Right atrium auricular region (tissue), 2 donors: Measurements from ENCODE around the gene DDX4. TPM values are rescaled to one million over a fixed set of nuclear protein-coding genes. Genes with fewer than 3 reads are reported as not detected.
"Not testable (repeated sequence)": the region's sequence is repeated elsewhere in the genome, so short reads cannot be mapped to it uniquely, and the experiment has no call there.

ENCODE experiments used
- DNase-seq: peaks from one replicate; pipeline ENCODE4 v3.0.0-alpha.2; 2019; ENCODE audit warnings: low spot score
- H3K27ac ChIP-seq, 2 donors: fragments of 200-600 bp; sonication (generic); 1 replicate in 1 of 2; 2 replicates in 1 of 2; pipeline ENCODE4 v1.5.1; 2016 to 2019
- H3K27me3 ChIP-seq, 2 donors: fragments of 200-600 bp; sonication (generic); one replicate each; pipeline versions ENCODE4 v1.5.1 to v1.6.0; 2017 to 2019
- H3K36me3 ChIP-seq: fragments of 200-600 bp; sonication (generic); one replicate; pipeline ENCODE4 v1.5.1; 2016
- H3K4me1 ChIP-seq, 2 donors: fragments of 200-600 bp; sonication (generic); one replicate each; pipeline versions ENCODE4 v1.5.1 to v1.6.0; 2017 to 2019
- H3K4me3 ChIP-seq, 2 donors: fragments of 200-600 bp; sonication (generic); 1 replicate in 1 of 2; 2 replicates in 1 of 2; pipeline ENCODE4 v1.5.1; 2017 to 2019; ENCODE audit warnings: mild to moderate bottlenecking in 1 of 2, moderate library complexity in 1 of 2
- H3K9me3 ChIP-seq, 2 donors: fragments of 200-600 bp; sonication (generic); one replicate each; pipeline ENCODE4 v1.5.1; 2019
- total RNA-seq, 2 donors: library from RNA; depleted of rRNA; stranded (reverse); fragments of >200 nt; gene quantifications; one replicate each; pipeline ENCODE4 v1.1.0, GENCODE V29; 2016
- TF ChIP-seq, protein P1 (sequence below), 2 donors: fragments of 200-600 bp; sonication (generic); IDR thresholded peaks; one replicate each; pipeline ENCODE4 v1.5.1; 2019; ENCODE audit warnings: antibody characterized with exemption in 2 of 2

Gene DDX4
- total RNA-seq, 2 donors from 2014 or later = not detected

DNA sequence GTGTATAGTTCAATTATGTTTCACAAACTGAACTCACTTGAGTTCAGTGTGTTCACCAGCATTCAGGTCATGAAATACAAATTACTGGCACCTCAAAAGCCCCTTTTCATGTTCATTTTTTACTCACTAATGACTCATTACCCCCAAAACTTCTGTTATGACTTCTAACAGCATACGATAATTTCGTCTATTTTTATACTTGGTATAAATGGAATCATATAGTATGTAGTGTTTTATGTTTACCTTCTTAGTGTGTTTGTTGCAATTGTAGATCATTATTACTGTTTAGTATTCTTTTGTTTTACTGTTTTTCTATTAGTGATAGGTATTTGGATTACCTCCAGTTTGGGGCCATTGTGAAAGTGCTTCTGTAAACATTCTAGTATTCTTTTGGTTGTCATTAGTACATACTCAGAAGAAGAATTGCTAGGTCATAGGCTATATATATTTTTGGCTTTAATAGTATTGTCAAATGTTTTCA is 33.4 kb downstream of the DDX4 start:
- TF ChIP-seq, protein P1, sequence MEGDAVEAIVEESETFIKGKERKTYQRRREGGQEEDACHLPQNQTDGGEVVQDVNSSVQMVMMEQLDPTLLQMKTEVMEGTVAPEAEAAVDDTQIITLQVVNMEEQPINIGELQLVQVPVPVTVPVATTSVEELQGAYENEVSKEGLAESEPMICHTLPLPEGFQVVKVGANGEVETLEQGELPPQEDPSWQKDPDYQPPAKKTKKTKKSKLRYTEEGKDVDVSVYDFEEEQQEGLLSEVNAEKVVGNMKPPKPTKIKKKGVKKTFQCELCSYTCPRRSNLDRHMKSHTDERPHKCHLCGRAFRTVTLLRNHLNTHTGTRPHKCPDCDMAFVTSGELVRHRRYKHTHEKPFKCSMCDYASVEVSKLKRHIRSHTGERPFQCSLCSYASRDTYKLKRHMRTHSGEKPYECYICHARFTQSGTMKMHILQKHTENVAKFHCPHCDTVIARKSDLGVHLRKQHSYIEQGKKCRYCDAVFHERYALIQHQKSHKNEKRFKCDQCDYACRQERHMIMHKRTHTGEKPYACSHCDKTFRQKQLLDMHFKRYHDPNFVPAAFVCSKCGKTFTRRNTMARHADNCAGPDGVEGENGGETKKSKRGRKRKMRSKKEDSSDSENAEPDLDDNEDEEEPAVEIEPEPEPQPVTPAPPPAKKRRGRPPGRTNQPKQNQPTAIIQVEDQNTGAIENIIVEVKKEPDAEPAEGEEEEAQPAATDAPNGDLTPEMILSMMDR (IDR thresholded peaks at IDR 0.05) = no peak
- H3K9me3 ChIP-seq = no peaks in the 10 kb centered on the region

DNA sequence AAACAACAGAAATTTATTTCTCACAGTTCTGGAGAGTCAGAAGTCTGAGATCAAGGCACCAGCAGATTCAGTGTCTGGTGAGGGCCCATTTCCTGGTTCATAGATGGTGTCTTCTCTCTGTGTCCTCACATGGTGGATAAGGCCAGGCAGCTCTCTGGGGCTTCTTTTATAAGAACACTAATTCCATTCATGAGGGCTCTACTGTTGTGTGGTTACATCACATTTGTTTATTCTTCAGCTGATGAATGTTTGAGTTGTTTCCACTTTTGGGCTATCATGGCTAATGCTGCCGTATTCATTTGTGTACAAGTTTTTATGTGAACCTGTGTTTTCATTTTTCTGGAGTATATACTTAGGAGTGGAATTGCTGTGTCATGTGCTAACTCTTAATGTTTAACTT is 35.2 kb downstream of the DDX4 start:
- H3K27me3 ChIP-seq = no peaks in the 10 kb centered on the region
- H3K9me3 ChIP-seq = no peaks in the 10 kb centered on the region
- no peaks in the 10 kb centered on the region for H3K36me3 ChIP-seq
- H3K4me1 ChIP-seq = no peaks in the 10 kb centered on the region
- DNase-seq = no peak
- TF ChIP-seq, protein P1 (IDR thresholded peaks at IDR 0.05) = no peak
- H3K27ac ChIP-seq = no peak overlapping the region
- no peak overlapping the region for H3K4me3 ChIP-seq

More for the DNA sequence above, 33.4 kb downstream of the DDX4 start:
- Histone ChIP-seq H3K36me3 (no peaks in the 10 kb centered on the region), H3K27ac (no peak overlapping the region), H3K4me1 (no peaks in the 10 kb centered on the region), H3K4me3 (no peak overlapping the region), H3K27me3 (no peaks in the 10 kb centered on the region)
- no peak for DNase-seq

DNA sequence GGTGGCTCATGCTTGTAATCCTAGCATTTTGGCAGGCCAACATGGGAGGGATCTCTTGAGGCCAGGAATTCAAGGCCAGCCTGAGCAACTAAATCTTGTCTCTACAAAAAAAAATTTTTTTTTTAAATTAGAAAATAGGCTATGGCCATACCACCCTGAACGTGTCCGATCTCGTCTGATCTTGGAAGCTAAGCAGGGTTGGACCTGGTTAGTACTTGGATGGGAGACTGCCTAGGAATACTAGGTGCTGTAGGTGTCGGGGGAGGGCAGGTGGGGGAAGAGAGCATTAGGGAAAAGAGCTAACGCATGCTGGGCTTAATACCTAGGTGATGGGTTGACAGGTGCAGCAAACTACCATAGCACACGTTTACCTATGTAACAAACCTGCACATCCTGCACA is 39.5 kb downstream of the DDX4 start:
- H3K27me3 ChIP-seq = no peaks in the 10 kb centered on the region
- H3K36me3 ChIP-seq = no peaks in the 10 kb centered on the region
- no peaks in the 10 kb centered on the region for H3K9me3 ChIP-seq
- H3K4me1 ChIP-seq = no peaks in the 10 kb centered on the region
- no peak overlapping the region for H3K4me3 ChIP-seq
- DNase-seq = no peak
- TF ChIP-seq, protein P1 (IDR thresholded peaks at IDR 0.05) = no peak
- H3K27ac ChIP-seq = no peak overlapping the region

DNA sequence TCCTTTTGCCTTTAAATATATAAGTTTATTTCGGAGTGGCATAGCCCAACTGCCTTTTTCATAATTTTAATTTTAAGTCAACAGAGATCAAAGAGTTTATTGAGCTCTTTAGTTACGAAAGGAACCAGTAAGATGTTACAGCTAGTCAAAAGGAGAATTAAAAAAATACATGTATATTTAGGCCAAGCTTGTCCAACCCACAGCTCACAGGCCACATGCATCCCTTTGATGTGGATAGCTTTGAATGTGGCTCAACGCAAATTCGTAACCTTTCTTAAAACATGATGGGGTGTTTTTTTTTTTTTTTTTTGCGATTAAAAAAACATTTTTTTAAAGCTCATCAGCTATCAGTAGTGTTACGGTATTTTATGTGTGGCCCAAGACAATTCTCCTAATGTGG is 63.1 kb downstream of the DDX4 start:
- Histone ChIP-seq H3K36me3 (no peaks in the 10 kb centered on the region), H3K27ac (no peak overlapping the region), H3K4me3 (no peak overlapping the region), H3K9me3 (no peaks in the 10 kb centered on the region), H3K4me1 (no peaks in the 10 kb centered on the region), H3K27me3 (no peaks in the 10 kb centered on the region)
- TF ChIP-seq, protein P1 (IDR thresholded peaks at IDR 0.05) = no peak
- DNase-seq = no peak

DNA sequence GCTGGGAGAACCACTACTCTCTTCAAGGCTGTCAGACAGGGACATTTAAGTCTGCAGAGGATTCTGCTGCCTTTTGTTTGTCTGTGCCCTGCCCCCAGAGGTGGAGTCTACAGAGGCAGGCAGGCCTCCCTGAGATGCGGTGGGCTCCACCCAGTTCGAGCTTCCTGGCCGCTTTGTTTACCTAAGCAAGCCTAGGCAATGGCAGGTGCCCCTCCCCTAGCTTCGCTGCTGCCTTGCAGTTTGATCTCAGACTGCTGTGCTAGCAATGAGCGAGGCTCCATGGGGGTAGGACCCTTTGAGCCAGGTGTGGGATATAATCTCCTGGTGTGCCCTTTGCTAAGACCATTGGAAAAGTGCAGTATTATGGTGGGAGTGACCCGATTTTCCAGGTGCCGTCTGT is 71.0 kb downstream of the DDX4 start:
- not testable (repeated sequence) for H3K4me1 ChIP-seq, DNase-seq, H3K4me3 ChIP-seq, H3K9me3 ChIP-seq, H3K27ac ChIP-seq, H3K27me3 ChIP-seq, H3K36me3 ChIP-seq

DNA sequence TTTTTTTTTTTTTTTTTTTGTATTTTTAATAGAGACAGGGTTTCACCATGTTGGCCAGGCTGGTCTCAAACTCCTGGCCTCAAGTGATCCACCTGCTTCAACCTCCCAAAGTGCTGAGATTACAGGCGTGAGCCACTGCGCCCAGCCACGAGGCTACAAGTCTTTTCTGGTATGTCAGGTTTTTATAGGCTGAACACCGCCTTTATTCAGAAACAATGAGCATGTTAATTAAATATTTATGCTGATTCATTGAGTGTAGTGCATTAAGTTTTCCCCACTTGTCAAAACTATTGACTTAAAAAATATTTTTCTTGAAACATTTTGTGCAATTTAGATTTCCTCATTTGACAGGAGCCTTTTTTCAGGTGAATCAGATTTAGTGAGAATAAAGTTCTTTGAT is 78.1 kb downstream of the DDX4 start:
- H3K27ac ChIP-seq, H3K36me3 ChIP-seq, H3K27me3 ChIP-seq, DNase-seq, H3K4me3 ChIP-seq, H3K4me1 ChIP-seq, H3K9me3 ChIP-seq: not testable (repeated sequence)

DNA sequence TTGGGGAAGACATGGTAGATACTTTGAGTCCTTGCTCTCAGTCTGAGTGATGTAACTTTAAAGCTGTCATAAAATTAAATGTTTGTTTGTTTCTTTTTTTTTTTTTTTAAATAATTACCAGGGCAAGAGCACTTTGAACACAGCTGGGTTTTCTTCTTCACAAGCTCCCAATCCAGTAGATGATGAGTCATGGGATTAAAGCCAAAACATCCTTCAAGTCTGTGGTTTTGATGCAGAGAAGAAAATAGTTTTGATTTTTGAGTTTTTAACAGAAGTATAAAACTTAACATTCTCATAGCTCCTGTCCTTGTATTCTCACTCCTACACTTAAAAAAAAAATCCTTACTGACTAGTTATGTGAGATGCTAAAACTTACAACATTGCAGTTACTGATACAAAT is 78.5 kb downstream of the DDX4 start:
- no peak for DNase-seq
- Histone ChIP-seq H3K4me3 (no peak overlapping the region), H3K36me3 (no peaks in the 10 kb centered on the region), H3K4me1 (peaks cover 0 to 1% of the 10 kb centered on the region in 2 donors), H3K27me3 (peaks cover 1 to 2% of the 10 kb centered on the region in 2 donors), H3K27ac (no peak overlapping the region), H3K9me3 (no peaks in the 10 kb centered on the region)
- TF ChIP-seq, protein P1 (IDR thresholded peaks at IDR 0.05) = no peak
